Midbrain (tissue), 1 donor: ENCODE data around the gene MCHR1.

Experiments
- DNase-seq: peaks from one replicate; lab custom pipeline; 2025; lab: John Stamatoyannopoulos, UW

Gene MCHR1

GRCh38 chr22:40727070-40727963, 48.0 kb downstream of the MCHR1 start:
- DNase-seq, result no peak

GRCh38 chr22:40727964-40728615, 48.8 kb downstream of the MCHR1 start:
- DNase-seq, result no peak

- DNase-seq, result no peak
Measured at GRCh38 chr22:40728731-40729189, 49.5 kb downstream of the MCHR1 start.

GRCh38 chr22:40729284-40729683, 50.0 kb downstream of the MCHR1 start:
- no peak for DNase-seq
